Right lung (tissue), 5 donors: ENCODE results near the gene MXRA7. TPM values are rescaled to one million over a fixed set of nuclear protein-coding genes. Genes with fewer than 3 reads are reported as not detected.
"Not testable (repeated sequence)": the region's sequence is repeated elsewhere in the genome, so short reads cannot be mapped to it uniquely, and the experiment has no call there.

Experiments used
- DNase-seq, 2 donors: peaks; one replicate each; pipeline ENCODE4 v3.0.0-alpha.2; 2013
- polyA plus RNA-seq, 5 donors: library from polyadenylated mRNA; unstranded; fragments of 120-200 nt; gene quantifications; one replicate each; pipeline versions ENCODE4 v1.2.1 to v1.2.3, GENCODE V29; 2013; ENCODE audit warnings: inconsistent platforms in 1 of 5, low replicate concordance in 1 of 5; ENCODE audit not compliant: insufficient read length in 5 of 5, insufficient read depth in 1 of 5

Gene MXRA7
- polyA plus RNA-seq, 5 donors = 74.3 to 110 (median 96.2) TPM

GRCh38 chr17:76718516-76718915, 7.8 kb upstream of the MXRA7 start:
- no peak for DNase-seq

- DNase-seq = no peak
Measured at GRCh38 chr17:76716839-76717215, 6.1 kb upstream of the MXRA7 start.

GRCh38 chr17:76716146-76716838, 5.5 kb upstream of the MXRA7 start:
- DNase-seq = no peak

- DNase-seq = no peak
Measured at GRCh38 chr17:76715496-76715830, 4.7 kb upstream of the MXRA7 start.

GRCh38 chr17:76714822-76715495, 4.2 kb upstream of the MXRA7 start:
- DNase-seq = no peak

GRCh38 chr17:76714336-76714735, 3.6 kb upstream of the MXRA7 start:
- no peak for DNase-seq

GRCh38 chr17:76713765-76714164, 3.0 kb upstream of the MXRA7 start:
- DNase-seq = no peak

- DNase-seq = not testable (repeated sequence)
Measured at GRCh38 chr17:76712321-76712720, 1.6 kb upstream of the MXRA7 start.

- not testable (repeated sequence) for DNase-seq
Measured at GRCh38 chr17:76709951-76710862, 558 bp downstream of the MXRA7 start.

- DNase-seq = peak; percentile 76 to 87
Measured at GRCh38 chr17:76709077-76709950, 1.5 kb downstream of the MXRA7 start.

- no peak for DNase-seq
Measured at GRCh38 chr17:76707985-76708807, 2.6 kb downstream of the MXRA7 start.

GRCh38 chr17:76706817-76707216, 3.9 kb downstream of the MXRA7 start:
- no peak for DNase-seq

GRCh38 chr17:76704805-76705204, 6.0 kb downstream of the MXRA7 start:
- no peak for DNase-seq

- no peak for DNase-seq
Measured at GRCh38 chr17:76702941-76703637, 7.7 kb downstream of the MXRA7 start.

GRCh38 chr17:76702076-76702475, 8.7 kb downstream of the MXRA7 start:
- DNase-seq = no peak

- no peak for DNase-seq
Measured at GRCh38 chr17:76701471-76701967, 9.2 kb downstream of the MXRA7 start.

GRCh38 chr17:76700617-76701470, 9.9 kb downstream of the MXRA7 start:
- peak; percentile 65 to 68 for DNase-seq

- no peak for DNase-seq
Measured at GRCh38 chr17:76700270-76700616, 10.5 kb downstream of the MXRA7 start.

GRCh38 chr17:76698466-76698977, 12.2 kb downstream of the MXRA7 start:
- DNase-seq = not testable (repeated sequence)
